WTC11 (cell line): ENCODE data around the gene WFS1. TPM values are rescaled to one million over a fixed set of nuclear protein-coding genes. Genes with fewer than 3 reads are reported as not detected.

ENCODE experiments used
- ATAC-seq: fragments of 200-7000 bp; cut with Tn5 transposase; 2 replicates; pipeline ENCODE4 v1.10.0; 2021; ENCODE audit warnings: mild to moderate bottlenecking, moderate library complexity
- CTCF ChIA-PET: fragments of 300-600 bp; sonication (Branson Sonifier 250); formaldehyde crosslinking; loops from one replicate; lab custom pipeline; 2021; ENCODE audit warnings: antibody characterized with exemption; lab: Charles Lee
- POLR2A ChIA-PET: fragments of 350-600 bp; sonication (Branson Sonifier 250); formaldehyde crosslinking; loops from one replicate; lab custom pipeline; 2021; ENCODE audit warnings: antibody characterized with exemption; lab: Charles Lee
- DNase-seq: peaks from one replicate; pipeline ENCODE4 v3.0.0; 2021; ENCODE audit warnings: low spot score
- H3K27ac Mint-ChIP-seq: 2 replicates; pipeline ENCODE4 v1.8.0; 2021; ENCODE audit warnings: mixed read lengths
- H3K27me3 Mint-ChIP-seq: 2 replicates; pipeline ENCODE4 v1.8.0; 2021; ENCODE audit warnings: low read depth, mild to moderate bottlenecking, moderate library complexity, mixed read lengths
- H3K36me3 Mint-ChIP-seq: 2 replicates; pipeline ENCODE4 v1.8.0; 2021; ENCODE audit warnings: mixed read lengths
- H3K4me1 Mint-ChIP-seq: 2 replicates; pipeline ENCODE4 v1.8.0; 2022; ENCODE audit warnings: mixed read lengths
- H3K4me3 Mint-ChIP-seq: 2 replicates; pipeline ENCODE4 v1.8.0; 2021; ENCODE audit warnings: mild to moderate bottlenecking, moderate library complexity, mixed read lengths
- H3K9me3 Mint-ChIP-seq: 2 replicates; pipeline ENCODE4 v1.8.0; 2021; ENCODE audit warnings: mixed read lengths
- CBFB ChIP-seq: sonication (generic); formaldehyde crosslinking; IDR thresholded peaks from 2 replicates; pipeline ENCODE4 v1.8.1; 2022; ENCODE audit warnings: mild to moderate bottlenecking, low read depth, missing genetic modification reagents
- EMX1 ChIP-seq: fragments of 250-450 bp; sonication (Bioruptor Pico); IDR thresholded peaks from 2 replicates; pipeline ENCODE4 v1.8.0; 2021; ENCODE audit warnings: mild to moderate bottlenecking
- GABPB1 ChIP-seq: sonication (generic); formaldehyde crosslinking; IDR thresholded peaks from 2 replicates; pipeline ENCODE4 v1.8.1; 2023; ENCODE audit warnings: mild to moderate bottlenecking, missing genetic modification reagents
- GTF2I ChIP-seq: fragments of 250-450 bp; sonication (Bioruptor Pico); conservative IDR thresholded peaks from 2 replicates; pipeline ENCODE4 v1.4.0; 2021; ENCODE audit warnings: mild to moderate bottlenecking
- JUN ChIP-seq: sonication (generic); formaldehyde crosslinking; IDR thresholded peaks from 2 replicates; pipeline ENCODE4 v1.8.0; 2023; ENCODE audit warnings: mild to moderate bottlenecking, missing genetic modification reagents
- RELA ChIP-seq: sonication (generic); formaldehyde crosslinking; IDR thresholded peaks from 2 replicates; pipeline ENCODE4 v1.8.1; 2022; ENCODE audit warnings: missing genetic modification reagents, mild to moderate bottlenecking, borderline replicate concordance
- SMAD3 ChIP-seq: sonication (generic); formaldehyde crosslinking; IDR thresholded peaks from 2 replicates; pipeline ENCODE4 v1.8.0; 2022; ENCODE audit warnings: missing genetic modification reagents, mild to moderate bottlenecking, borderline replicate concordance
- SMAD4 ChIP-seq: sonication (generic); formaldehyde crosslinking; IDR thresholded peaks from 2 replicates; pipeline ENCODE4 v1.8.0; 2022; ENCODE audit warnings: mild to moderate bottlenecking, missing genetic modification reagents
- TEAD1 ChIP-seq: sonication (generic); formaldehyde crosslinking; IDR thresholded peaks from 2 replicates; pipeline ENCODE4 v1.8.0; 2022; ENCODE audit warnings: mild to moderate bottlenecking, missing genetic modification reagents
- ZNF219 ChIP-seq: sonication (generic); formaldehyde crosslinking; IDR thresholded peaks from 2 replicates; pipeline ENCODE4 v1.8.0; 2023; ENCODE audit warnings: missing genetic modification reagents, mild to moderate bottlenecking, borderline replicate concordance
- total RNA-seq: library from RNA; stranded (reverse); gene quantifications from 3 replicates; pipeline ENCODE4 v1.2.3, GENCODE V29; 2021
- TF ChIP-seq, protein P1 (sequence below): fragments of 250-450 bp; sonication (Bioruptor Pico); IDR thresholded peaks from 2 replicates; pipeline ENCODE4 v1.9.0; 2021; ENCODE audit warnings: mild to moderate bottlenecking
- TF ChIP-seq, protein P2 (sequence below): sonication (generic); formaldehyde crosslinking; IDR thresholded peaks from 2 replicates; pipeline ENCODE4 v1.8.0; 2023; ENCODE audit warnings: missing genetic modification reagents
- TF ChIP-seq, protein P3 (sequence below): sonication (generic); formaldehyde crosslinking; IDR thresholded peaks from 2 replicates; pipeline ENCODE4 v1.8.0; 2022; ENCODE audit warnings: mild to moderate bottlenecking, missing genetic modification reagents
- TF ChIP-seq, protein P4 (sequence below): sonication (generic); formaldehyde crosslinking; conservative IDR thresholded peaks from 2 replicates; pipeline ENCODE4 v1.8.1; 2023; ENCODE audit warnings: mild to moderate bottlenecking, low read depth, missing genetic modification reagents, moderate library complexity
- TF ChIP-seq, protein P5 (sequence below): fragments of 250-450 bp; sonication (Bioruptor Pico); IDR thresholded peaks from 2 replicates; pipeline ENCODE4 v1.9.0; 2021; ENCODE audit warnings: mild to moderate bottlenecking, borderline replicate concordance
- TF ChIP-seq, protein P6 (sequence below): sonication (generic); formaldehyde crosslinking; IDR thresholded peaks from 2 replicates; pipeline ENCODE4 v1.8.1; 2023; ENCODE audit warnings: mild to moderate bottlenecking, missing genetic modification reagents, moderate library complexity

WFS1 gene
- total RNA-seq, 1 experiment from 2014 or later, result 34.7 TPM

DNA sequence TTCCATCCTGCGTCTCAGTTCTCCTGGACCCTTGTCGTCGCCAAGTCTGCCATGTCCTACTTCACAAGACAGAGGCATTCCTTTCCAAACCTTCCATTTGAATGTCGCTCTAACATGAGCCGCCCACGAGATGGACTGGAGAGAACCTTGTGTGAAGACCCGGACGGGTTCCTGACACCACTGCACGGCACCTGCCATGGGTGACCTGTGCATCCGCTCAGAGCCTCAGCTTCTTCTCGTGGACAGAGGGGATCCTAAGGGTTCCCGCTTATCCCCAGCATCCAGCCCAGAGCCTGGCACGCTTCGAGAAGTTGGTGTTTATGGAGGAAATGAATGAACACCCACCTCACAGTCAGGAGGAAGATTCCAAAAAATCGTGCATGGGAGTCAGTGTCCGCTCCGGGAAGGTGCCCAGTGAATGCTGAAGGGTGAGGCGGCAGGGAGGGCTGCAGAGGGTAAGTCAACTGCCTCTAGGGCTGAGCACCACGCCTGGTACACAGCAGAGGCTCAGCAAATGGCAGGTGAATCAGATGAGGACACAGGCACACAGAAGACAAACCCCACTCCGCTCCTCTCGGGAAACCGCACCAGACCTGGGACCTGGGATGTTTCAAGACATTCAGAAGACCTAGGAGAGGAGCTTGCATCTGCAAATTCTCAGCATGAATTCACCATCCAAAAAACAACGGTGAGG lies 52.6 kb downstream of the WFS1 start:
- H3K4me3 Mint-ChIP-seq, result no peak overlapping the region
- DNase-seq (no peak), ATAC-seq (no peak)
- no peaks in the 10 kb centered on the region for H3K27me3 Mint-ChIP-seq
- H3K9me3 Mint-ChIP-seq, result 0 out of 2 replicates have a peak, but pooled peaks cover 3% of the 10 kb centered on the region
- CTCF ChIA-PET, result interaction anchor here (1.4 to 15.7 kb wide), 3 partner anchors 9 to 62 kb away, joined by 4 to 713 read pairs (median 7); partner anchors contain the start of gene WFS1
- no peak overlapping the region for H3K27ac Mint-ChIP-seq
- TF ChIP-seq, protein P1, sequence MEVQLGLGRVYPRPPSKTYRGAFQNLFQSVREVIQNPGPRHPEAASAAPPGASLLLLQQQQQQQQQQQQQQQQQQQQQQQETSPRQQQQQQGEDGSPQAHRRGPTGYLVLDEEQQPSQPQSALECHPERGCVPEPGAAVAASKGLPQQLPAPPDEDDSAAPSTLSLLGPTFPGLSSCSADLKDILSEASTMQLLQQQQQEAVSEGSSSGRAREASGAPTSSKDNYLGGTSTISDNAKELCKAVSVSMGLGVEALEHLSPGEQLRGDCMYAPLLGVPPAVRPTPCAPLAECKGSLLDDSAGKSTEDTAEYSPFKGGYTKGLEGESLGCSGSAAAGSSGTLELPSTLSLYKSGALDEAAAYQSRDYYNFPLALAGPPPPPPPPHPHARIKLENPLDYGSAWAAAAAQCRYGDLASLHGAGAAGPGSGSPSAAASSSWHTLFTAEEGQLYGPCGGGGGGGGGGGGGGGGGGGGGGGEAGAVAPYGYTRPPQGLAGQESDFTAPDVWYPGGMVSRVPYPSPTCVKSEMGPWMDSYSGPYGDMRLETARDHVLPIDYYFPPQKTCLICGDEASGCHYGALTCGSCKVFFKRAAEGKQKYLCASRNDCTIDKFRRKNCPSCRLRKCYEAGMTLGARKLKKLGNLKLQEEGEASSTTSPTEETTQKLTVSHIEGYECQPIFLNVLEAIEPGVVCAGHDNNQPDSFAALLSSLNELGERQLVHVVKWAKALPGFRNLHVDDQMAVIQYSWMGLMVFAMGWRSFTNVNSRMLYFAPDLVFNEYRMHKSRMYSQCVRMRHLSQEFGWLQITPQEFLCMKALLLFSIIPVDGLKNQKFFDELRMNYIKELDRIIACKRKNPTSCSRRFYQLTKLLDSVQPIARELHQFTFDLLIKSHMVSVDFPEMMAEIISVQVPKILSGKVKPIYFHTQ (CRISPR knock-in tag), result no peak
- TF ChIP-seq, protein P2, sequence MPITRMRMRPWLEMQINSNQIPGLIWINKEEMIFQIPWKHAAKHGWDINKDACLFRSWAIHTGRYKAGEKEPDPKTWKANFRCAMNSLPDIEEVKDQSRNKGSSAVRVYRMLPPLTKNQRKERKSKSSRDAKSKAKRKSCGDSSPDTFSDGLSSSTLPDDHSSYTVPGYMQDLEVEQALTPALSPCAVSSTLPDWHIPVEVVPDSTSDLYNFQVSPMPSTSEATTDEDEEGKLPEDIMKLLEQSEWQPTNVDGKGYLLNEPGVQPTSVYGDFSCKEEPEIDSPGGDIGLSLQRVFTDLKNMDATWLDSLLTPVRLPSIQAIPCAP (CRISPR knock-in tag), result no peak
- TF ChIP-seq ZNF219 (CRISPR knock-in tag) (no peak), RELA (CRISPR knock-in tag) (no peak)
- TF ChIP-seq, protein P3, sequence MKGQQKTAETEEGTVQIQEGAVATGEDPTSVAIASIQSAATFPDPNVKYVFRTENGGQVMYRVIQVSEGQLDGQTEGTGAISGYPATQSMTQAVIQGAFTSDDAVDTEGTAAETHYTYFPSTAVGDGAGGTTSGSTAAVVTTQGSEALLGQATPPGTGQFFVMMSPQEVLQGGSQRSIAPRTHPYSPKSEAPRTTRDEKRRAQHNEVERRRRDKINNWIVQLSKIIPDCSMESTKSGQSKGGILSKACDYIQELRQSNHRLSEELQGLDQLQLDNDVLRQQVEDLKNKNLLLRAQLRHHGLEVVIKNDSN (CRISPR knock-in tag), result no peak
- H3K36me3 Mint-ChIP-seq, result 0 out of 2 replicates have a peak, but pooled peaks cover 2% of the 10 kb centered on the region
- 0 out of 2 replicates have a peak, but pooled peaks cover 3% of the 10 kb centered on the region for H3K4me1 Mint-ChIP-seq
- POLR2A ChIA-PET, result no interaction called here

DNA sequence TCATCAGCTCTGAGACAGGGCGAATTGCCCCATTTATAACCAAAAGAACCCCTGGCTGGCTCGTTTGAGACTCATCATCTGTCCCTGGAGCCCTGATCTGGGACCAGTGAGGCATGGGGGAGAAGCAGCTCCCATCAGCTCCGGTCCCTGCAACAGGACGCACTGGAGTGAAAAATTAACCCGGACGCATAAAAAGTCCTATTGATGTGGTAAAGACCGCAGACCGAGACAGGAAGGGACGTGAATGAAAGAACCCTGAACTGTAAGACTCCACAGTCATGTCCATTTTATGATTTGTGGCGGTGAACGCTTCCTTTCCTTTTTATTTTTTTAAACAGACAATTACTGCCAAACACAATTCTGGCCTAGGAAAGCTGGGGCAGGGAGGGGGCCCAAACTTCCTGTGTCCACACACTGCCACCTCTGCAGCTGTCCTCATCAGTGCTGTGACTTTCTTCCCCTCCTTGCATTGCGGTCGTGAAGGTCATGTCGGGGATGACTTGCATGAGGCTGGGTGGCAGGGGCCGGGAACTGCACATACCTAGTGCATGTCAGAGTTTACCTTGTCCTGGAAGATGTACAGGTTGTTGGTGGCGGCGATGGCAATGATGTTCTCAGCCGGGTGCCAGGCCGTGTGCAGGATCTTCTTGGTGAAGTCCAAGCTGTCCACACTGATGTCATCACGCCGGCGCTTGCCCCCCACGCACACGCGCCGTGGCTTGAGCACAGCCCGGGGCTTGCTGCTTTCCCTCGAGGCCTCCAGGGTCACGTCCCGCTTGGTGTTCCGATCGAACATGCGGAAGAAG lies 53.3 kb downstream of the WFS1 start:
- Mint-ChIP-seq H3K36me3 (0 out of 2 replicates have a peak, but pooled peaks cover 2% of the 10 kb centered on the region), H3K9me3 (0 out of 2 replicates have a peak, but pooled peaks cover 3% of the 10 kb centered on the region), H3K4me3 (no peak overlapping the region), H3K27me3 (no peaks in the 10 kb centered on the region), H3K27ac (no peak overlapping the region), H3K4me1 (0 out of 2 replicates have a peak, but pooled peaks cover 3% of the 10 kb centered on the region)
- no peak for TF ChIP-seq SMAD4
- 0 out of 2 replicates have a peak, but pooled peaks have one; percentile 17 for TF ChIP-seq GABPB1 (CRISPR knock-in tag)
- ChIA-PET POLR2A (no interaction called here), CTCF (interaction anchor here (0.6 to 15.7 kb wide), 5 partner anchors 8 to 202 kb away, joined by 3 to 713 read pairs (median 7); partner anchors contain the start of gene WFS1)
- no peak for ATAC-seq
- no peak for DNase-seq

DNA sequence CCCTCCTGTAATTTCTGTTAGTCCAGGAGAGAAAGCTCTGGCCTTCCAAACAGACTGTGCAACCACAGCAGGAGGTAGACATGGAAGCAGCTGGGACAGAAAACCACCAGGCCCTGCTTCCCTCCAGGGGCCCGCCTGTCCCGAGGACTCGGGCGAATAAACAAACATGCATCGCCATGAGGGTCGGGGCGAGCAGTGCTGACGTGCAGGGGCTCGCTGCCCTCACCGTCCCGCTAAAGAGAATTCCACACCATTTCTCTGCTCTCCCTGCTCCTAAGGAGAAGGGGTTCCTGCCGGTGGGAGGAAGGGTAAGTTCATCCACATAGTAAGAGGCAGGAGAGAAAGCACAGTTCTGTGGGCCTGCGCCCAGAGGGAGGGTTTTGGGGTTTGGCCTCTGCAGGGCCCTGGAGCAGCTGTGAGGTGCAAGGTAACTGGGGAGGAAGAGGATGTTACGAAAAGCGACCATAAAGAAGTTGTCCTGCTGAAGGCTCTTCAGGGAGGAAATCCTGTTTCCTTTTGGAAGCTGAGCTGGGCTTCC lies 54.9 kb downstream of the WFS1 start:
- Mint-ChIP-seq H3K9me3 (0 out of 2 replicates have a peak, but pooled peaks cover 3% of the 10 kb centered on the region), H3K36me3 (0 out of 2 replicates have a peak, but pooled peaks cover 2% of the 10 kb centered on the region), H3K4me3 (no peak overlapping the region), H3K27ac (no peak overlapping the region), H3K4me1 (0 out of 2 replicates have a peak, but pooled peaks cover 3% of the 10 kb centered on the region), H3K27me3 (no peaks in the 10 kb centered on the region)
- CTCF ChIA-PET, result interaction anchor here (0.7 to 15.7 kb wide), 4 partner anchors 9 to 79 kb away, joined by 3 to 713 read pairs (median 6); partner anchors contain the start of gene WFS1
- no peak for ATAC-seq
- DNase-seq, result no peak
- POLR2A ChIA-PET, result no interaction called here
- TF ChIP-seq EMX1 (CRISPR knock-in tag) (no peak), GTF2I (CRISPR knock-in tag) (no peak), SMAD3 (CRISPR knock-in tag) (no peak), TEAD1 (CRISPR knock-in tag) (no peak), CBFB (CRISPR knock-in tag) (no peak), JUN (CRISPR knock-in tag) (no peak)
- TF ChIP-seq, protein P4, sequence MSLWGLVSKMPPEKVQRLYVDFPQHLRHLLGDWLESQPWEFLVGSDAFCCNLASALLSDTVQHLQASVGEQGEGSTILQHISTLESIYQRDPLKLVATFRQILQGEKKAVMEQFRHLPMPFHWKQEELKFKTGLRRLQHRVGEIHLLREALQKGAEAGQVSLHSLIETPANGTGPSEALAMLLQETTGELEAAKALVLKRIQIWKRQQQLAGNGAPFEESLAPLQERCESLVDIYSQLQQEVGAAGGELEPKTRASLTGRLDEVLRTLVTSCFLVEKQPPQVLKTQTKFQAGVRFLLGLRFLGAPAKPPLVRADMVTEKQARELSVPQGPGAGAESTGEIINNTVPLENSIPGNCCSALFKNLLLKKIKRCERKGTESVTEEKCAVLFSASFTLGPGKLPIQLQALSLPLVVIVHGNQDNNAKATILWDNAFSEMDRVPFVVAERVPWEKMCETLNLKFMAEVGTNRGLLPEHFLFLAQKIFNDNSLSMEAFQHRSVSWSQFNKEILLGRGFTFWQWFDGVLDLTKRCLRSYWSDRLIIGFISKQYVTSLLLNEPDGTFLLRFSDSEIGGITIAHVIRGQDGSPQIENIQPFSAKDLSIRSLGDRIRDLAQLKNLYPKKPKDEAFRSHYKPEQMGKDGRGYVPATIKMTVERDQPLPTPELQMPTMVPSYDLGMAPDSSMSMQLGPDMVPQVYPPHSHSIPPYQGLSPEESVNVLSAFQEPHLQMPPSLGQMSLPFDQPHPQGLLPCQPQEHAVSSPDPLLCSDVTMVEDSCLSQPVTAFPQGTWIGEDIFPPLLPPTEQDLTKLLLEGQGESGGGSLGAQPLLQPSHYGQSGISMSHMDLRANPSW (CRISPR knock-in tag), result no peak
- TF ChIP-seq, protein P5, sequence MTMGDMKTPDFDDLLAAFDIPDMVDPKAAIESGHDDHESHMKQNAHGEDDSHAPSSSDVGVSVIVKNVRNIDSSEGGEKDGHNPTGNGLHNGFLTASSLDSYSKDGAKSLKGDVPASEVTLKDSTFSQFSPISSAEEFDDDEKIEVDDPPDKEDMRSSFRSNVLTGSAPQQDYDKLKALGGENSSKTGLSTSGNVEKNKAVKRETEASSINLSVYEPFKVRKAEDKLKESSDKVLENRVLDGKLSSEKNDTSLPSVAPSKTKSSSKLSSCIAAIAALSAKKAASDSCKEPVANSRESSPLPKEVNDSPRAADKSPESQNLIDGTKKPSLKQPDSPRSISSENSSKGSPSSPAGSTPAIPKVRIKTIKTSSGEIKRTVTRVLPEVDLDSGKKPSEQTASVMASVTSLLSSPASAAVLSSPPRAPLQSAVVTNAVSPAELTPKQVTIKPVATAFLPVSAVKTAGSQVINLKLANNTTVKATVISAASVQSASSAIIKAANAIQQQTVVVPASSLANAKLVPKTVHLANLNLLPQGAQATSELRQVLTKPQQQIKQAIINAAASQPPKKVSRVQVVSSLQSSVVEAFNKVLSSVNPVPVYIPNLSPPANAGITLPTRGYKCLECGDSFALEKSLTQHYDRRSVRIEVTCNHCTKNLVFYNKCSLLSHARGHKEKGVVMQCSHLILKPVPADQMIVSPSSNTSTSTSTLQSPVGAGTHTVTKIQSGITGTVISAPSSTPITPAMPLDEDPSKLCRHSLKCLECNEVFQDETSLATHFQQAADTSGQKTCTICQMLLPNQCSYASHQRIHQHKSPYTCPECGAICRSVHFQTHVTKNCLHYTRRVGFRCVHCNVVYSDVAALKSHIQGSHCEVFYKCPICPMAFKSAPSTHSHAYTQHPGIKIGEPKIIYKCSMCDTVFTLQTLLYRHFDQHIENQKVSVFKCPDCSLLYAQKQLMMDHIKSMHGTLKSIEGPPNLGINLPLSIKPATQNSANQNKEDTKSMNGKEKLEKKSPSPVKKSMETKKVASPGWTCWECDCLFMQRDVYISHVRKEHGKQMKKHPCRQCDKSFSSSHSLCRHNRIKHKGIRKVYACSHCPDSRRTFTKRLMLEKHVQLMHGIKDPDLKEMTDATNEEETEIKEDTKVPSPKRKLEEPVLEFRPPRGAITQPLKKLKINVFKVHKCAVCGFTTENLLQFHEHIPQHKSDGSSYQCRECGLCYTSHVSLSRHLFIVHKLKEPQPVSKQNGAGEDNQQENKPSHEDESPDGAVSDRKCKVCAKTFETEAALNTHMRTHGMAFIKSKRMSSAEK (CRISPR knock-in tag), result no peak
- TF ChIP-seq, protein P6, sequence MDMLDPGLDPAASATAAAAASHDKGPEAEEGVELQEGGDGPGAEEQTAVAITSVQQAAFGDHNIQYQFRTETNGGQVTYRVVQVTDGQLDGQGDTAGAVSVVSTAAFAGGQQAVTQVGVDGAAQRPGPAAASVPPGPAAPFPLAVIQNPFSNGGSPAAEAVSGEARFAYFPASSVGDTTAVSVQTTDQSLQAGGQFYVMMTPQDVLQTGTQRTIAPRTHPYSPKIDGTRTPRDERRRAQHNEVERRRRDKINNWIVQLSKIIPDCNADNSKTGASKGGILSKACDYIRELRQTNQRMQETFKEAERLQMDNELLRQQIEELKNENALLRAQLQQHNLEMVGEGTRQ, result no peak
